Neural cell (in vitro differentiated cells): ENCODE results near the gene TRIM40. TPM values are rescaled to one million over a fixed set of nuclear protein-coding genes. Genes with fewer than 3 reads are reported as not detected.

Experiments
- H2AFZ ChIP-seq: fragments of 200-600, 300-800 bp; sonication (generic), shearing (Covaris generic); 2 replicates; pipeline ENCODE4 v1.6.0; 2014; ENCODE audit warnings: low read depth, mild to moderate bottlenecking, antibody characterized with exemption, low read length, moderate library complexity
- H3F3A ChIP-seq: fragments of 200-600 bp; shearing (Covaris generic); 2 replicates; pipeline ENCODE4 v1.6.1; 2016; ENCODE audit warnings: mild to moderate bottlenecking, moderate library complexity, mixed read lengths, antibody characterized with exemption, low read length; ENCODE audit not compliant: insufficient read depth, poor library complexity, severe bottlenecking
- H3K27ac ChIP-seq: fragments of 200-600, 300-800 bp; sonication (generic), shearing (Covaris generic); 2 replicates; pipeline ENCODE4 v1.5.1; 2014; ENCODE audit warnings: mild to moderate bottlenecking, low read length, moderate library complexity
- H3K27me3 ChIP-seq: fragments of 300-800, 200-600 bp; sonication (generic), shearing (Covaris generic); 2 replicates; pipeline ENCODE4 v1.6.0; 2014; ENCODE audit warnings: mild to moderate bottlenecking, low read depth, low read length, moderate library complexity; ENCODE audit not compliant: insufficient read depth
- H3K36me3 ChIP-seq: fragments of 300-800, 200-600 bp; sonication (generic), shearing (Covaris generic); 2 replicates; pipeline ENCODE4 v1.5.1; 2014; ENCODE audit warnings: mild to moderate bottlenecking, antibody characterized with exemption, low read length, moderate library complexity; ENCODE audit not compliant: insufficient read depth
- H3K4me2 ChIP-seq: fragments of 300-800, 200-600 bp; sonication (generic), shearing (Covaris generic); 2 replicates; pipeline ENCODE4 v1.6.0; 2014; ENCODE audit warnings: mild to moderate bottlenecking, low read length
- H3K4me3 ChIP-seq: fragments of 300-800, 200-600 bp; sonication (generic), shearing (Covaris generic); 2 replicates; pipeline ENCODE4 v1.5.1; 2014; ENCODE audit warnings: mild to moderate bottlenecking, low read length, moderate library complexity
- H3K79me2 ChIP-seq: fragments of 200-600 bp; shearing (Covaris generic); replicated peaks from 2 replicates; pipeline ENCODE4 v1.6.0; 2014; ENCODE audit warnings: mild to moderate bottlenecking, low read length, moderate library complexity; ENCODE audit not compliant: insufficient read depth
- H3K9ac ChIP-seq: fragments of 300-800, 200-600 bp; sonication (generic), shearing (Covaris generic); 2 replicates; pipeline ENCODE4 v1.6.1; 2016; ENCODE audit warnings: mild to moderate bottlenecking, low read length, mixed read lengths
- H3K9me2 ChIP-seq: fragments of 200-600 bp; shearing (Covaris generic); 2 replicates; pipeline ENCODE4 v1.6.1; 2016; ENCODE audit warnings: mild to moderate bottlenecking, low read length, mixed read lengths; ENCODE audit not compliant: insufficient read depth
- H3K9me3 ChIP-seq: fragments of 200-600, 300-800 bp; sonication (generic), shearing (Covaris generic); 2 replicates; pipeline ENCODE4 v1.6.1; 2016; ENCODE audit warnings: mild to moderate bottlenecking, mixed run types, low read length, moderate library complexity, mixed read lengths
- H4K20me1 ChIP-seq: fragments of 200-600 bp; shearing (Covaris generic); 2 replicates; pipeline ENCODE4 v1.6.1; 2016; ENCODE audit warnings: mild to moderate bottlenecking, mixed run types; ENCODE audit not compliant: insufficient read depth
- EP300 ChIP-seq: fragments of 450-650 bp; conservative IDR thresholded peaks from 2 replicates; pipeline ENCODE4 v1.6.1; 2014; ENCODE audit warnings: antibody characterized with exemption, mild to moderate bottlenecking, moderate library complexity; ENCODE audit not compliant: poor library complexity, severe bottlenecking
- EZH2 ChIP-seq: fragments of 200-600, 300-800 bp; shearing (Covaris generic), sonication (generic); IDR thresholded peaks from 2 replicates; pipeline ENCODE4 v1.6.1; 2014; ENCODE audit warnings: antibody characterized with exemption, low read length, borderline replicate concordance, mild to moderate bottlenecking; ENCODE audit not compliant: insufficient read depth, poor library complexity, severe bottlenecking
- MXI1 ChIP-seq: fragments of 450-650 bp; conservative IDR thresholded peaks from 2 replicates; pipeline ENCODE4 v1.6.1; 2014; ENCODE audit warnings: antibody characterized with exemption, mild to moderate bottlenecking; ENCODE audit not compliant: poor library complexity, severe bottlenecking
- POLR2AphosphoS5 ChIP-seq: IDR thresholded peaks from 2 replicates; pipeline ENCODE4 v1.6.1; 2012
- RAD21 ChIP-seq: fragments of 450-650 bp; conservative IDR thresholded peaks from 2 replicates; pipeline ENCODE4 v1.6.1; 2014; ENCODE audit warnings: antibody characterized with exemption, mild to moderate bottlenecking, moderate library complexity
- SMC3 ChIP-seq: fragments of 450-650 bp; conservative IDR thresholded peaks from 2 replicates; pipeline ENCODE4 v1.6.1; 2014; ENCODE audit warnings: antibody characterized with exemption, mild to moderate bottlenecking, moderate library complexity; ENCODE audit not compliant: poor library complexity
- TAF1 ChIP-seq: IDR thresholded peaks from 2 replicates; pipeline ENCODE4 v1.6.1; 2012; ENCODE audit warnings: low read depth
- polyA plus RNA-seq: library from polyadenylated mRNA; depleted of rRNA; stranded (reverse); fragments of >200 nt; gene quantifications from 2 replicates; pipeline ENCODE4 v1.2.3, GENCODE V29; 2014
- TF ChIP-seq, protein P1 (sequence below): fragments of 450-650 bp; IDR thresholded peaks from 2 replicates; pipeline ENCODE4 v1.5.1; 2014; ENCODE audit warnings: antibody characterized with exemption, mild to moderate bottlenecking, moderate library complexity; ENCODE audit not compliant: poor library complexity, severe bottlenecking
- TF ChIP-seq, protein P2 (sequence below): IDR thresholded peaks from 2 replicates; pipeline ENCODE4 v1.6.1; 2012; ENCODE audit warnings: borderline replicate concordance

Gene TRIM40
- polyA plus RNA-seq, 1 donor from 2014 or later, result not detected

DNA sequence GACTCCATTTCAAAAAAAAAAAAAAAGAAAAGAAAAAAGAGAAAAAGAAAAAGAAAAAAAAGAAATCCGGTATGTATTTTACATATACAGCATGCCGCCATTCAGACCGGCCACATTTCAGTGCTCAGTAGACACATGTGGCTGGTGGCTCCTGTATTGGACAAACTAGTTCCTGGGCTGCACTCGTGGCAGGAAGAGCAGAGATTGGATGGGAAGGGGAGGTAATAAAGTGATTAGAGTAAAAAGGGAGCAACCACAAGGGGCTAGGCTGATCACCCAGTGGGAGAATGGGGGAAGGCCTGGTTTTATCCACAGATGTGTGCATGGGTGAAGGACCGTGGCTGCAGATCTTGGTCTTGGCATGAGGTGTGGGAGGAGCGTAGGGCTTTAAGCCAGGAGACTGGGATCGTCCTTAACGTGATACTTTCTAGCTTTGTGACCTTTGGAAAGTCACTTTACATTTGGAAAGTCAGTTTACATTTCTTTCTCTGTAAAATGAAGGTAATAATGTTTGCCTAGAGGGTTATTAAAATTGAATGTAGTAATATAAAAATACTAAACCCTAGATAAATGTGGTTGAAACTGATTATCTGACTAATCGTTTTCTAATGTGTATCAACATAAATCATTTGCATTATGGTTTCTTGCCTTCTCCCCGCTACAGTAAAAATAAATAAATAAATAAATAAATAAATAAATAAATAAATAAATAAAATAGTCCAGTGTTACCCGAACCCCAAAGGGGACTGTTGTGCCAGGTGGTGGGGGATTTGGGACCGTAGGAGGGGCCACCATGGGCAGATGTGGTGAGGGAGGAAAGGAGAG lies 26.5 kb downstream of the TRIM40 start:
- H3F3A ChIP-seq, result no peaks in the 10 kb centered on the region
- no peak overlapping the region for H3K9ac ChIP-seq
- no peaks in the 10 kb centered on the region for H3K27me3 ChIP-seq
- no peak overlapping the region for H3K4me3 ChIP-seq
- no peak overlapping the region for H2AFZ ChIP-seq
- no peaks in the 10 kb centered on the region for H3K9me2 ChIP-seq
- H3K79me2 ChIP-seq, result no peaks in the 10 kb centered on the region
- no peak overlapping the region for H3K27ac ChIP-seq
- no peak overlapping the region for H3K4me2 ChIP-seq
- H3K9me3 ChIP-seq, result no peaks in the 10 kb centered on the region
- TF ChIP-seq MXI1 (no peak), TAF1 (no peak), POLR2AphosphoS5 (no peak), RAD21 (no peak), SMC3 (no peak), EZH2 (no peak), EP300 (no peak)
- TF ChIP-seq, protein P1, sequence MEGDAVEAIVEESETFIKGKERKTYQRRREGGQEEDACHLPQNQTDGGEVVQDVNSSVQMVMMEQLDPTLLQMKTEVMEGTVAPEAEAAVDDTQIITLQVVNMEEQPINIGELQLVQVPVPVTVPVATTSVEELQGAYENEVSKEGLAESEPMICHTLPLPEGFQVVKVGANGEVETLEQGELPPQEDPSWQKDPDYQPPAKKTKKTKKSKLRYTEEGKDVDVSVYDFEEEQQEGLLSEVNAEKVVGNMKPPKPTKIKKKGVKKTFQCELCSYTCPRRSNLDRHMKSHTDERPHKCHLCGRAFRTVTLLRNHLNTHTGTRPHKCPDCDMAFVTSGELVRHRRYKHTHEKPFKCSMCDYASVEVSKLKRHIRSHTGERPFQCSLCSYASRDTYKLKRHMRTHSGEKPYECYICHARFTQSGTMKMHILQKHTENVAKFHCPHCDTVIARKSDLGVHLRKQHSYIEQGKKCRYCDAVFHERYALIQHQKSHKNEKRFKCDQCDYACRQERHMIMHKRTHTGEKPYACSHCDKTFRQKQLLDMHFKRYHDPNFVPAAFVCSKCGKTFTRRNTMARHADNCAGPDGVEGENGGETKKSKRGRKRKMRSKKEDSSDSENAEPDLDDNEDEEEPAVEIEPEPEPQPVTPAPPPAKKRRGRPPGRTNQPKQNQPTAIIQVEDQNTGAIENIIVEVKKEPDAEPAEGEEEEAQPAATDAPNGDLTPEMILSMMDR, result no peak
- TF ChIP-seq, protein P2, sequence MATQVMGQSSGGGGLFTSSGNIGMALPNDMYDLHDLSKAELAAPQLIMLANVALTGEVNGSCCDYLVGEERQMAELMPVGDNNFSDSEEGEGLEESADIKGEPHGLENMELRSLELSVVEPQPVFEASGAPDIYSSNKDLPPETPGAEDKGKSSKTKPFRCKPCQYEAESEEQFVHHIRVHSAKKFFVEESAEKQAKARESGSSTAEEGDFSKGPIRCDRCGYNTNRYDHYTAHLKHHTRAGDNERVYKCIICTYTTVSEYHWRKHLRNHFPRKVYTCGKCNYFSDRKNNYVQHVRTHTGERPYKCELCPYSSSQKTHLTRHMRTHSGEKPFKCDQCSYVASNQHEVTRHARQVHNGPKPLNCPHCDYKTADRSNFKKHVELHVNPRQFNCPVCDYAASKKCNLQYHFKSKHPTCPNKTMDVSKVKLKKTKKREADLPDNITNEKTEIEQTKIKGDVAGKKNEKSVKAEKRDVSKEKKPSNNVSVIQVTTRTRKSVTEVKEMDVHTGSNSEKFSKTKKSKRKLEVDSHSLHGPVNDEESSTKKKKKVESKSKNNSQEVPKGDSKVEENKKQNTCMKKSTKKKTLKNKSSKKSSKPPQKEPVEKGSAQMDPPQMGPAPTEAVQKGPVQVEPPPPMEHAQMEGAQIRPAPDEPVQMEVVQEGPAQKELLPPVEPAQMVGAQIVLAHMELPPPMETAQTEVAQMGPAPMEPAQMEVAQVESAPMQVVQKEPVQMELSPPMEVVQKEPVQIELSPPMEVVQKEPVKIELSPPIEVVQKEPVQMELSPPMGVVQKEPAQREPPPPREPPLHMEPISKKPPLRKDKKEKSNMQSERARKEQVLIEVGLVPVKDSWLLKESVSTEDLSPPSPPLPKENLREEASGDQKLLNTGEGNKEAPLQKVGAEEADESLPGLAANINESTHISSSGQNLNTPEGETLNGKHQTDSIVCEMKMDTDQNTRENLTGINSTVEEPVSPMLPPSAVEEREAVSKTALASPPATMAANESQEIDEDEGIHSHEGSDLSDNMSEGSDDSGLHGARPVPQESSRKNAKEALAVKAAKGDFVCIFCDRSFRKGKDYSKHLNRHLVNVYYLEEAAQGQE, result no peak
- H4K20me1 ChIP-seq, result no peaks in the 10 kb centered on the region
- no peaks in the 10 kb centered on the region for H3K36me3 ChIP-seq

DNA sequence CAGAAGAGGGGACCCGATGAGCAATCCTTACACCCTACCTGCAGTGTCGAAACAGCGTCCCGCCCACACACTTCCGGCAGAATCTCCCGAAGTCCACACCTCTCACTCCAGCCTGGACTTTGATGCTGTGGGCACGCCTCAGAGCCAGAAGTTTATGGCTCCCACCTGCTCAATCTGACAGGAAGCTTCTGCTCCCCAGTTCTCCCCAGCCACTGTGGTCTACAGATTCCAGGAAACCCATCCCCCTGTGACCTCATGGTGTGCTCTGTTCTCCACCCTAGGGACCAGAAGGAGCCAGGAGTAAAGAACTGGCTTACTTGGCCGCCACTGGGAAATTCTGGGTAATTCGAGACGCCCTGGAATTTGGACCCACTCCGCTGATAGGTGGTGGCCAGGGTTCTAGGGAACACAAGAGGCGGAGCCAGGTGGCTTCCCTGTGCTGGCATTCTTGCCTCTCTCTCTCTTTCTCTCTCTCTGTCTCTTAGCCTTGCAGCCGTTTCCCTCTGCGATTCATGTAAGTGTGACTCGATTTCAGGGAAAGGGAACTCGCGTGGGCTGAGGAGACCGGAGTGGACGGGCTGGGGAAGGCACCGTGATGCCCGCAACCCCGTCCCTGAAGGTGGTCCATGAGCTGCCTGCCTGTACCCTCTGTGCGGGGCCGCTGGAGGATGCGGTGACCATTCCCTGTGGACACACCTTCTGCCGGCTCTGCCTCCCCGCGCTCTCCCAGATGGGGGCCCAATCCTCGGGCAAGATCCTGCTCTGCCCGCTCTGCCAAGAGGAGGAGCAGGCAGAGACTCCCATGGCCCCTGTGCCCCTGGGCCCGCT lies 27.4 kb downstream of the TRIM40 start, which contains the start of gene TRIM15:
Gene TRIM15 (plus strand): TSS at position 457 of the 828 bp plus-strand sequence. CDS start 139 bp downstream, at position 596.
- Histone ChIP-seq H3K36me3 (no peaks in the 10 kb centered on the region), H3K79me2 (no peaks in the 10 kb centered on the region), H4K20me1 (no peaks in the 10 kb centered on the region), H2AFZ (no peak within 1 kb of the TSS), H3F3A (no peaks in the 10 kb centered on the region), H3K4me3 (no peak within 1 kb of the TSS), H3K9me2 (no peaks in the 10 kb centered on the region), H3K9ac (no peak within 1 kb of the TSS), H3K27ac (no peak within 1 kb of the TSS), H3K9me3 (no peaks in the 10 kb centered on the region), H3K27me3 (no peaks in the 10 kb centered on the region), H3K4me2 (no peak within 1 kb of the TSS)
- TF ChIP-seq MXI1, result no peak
- no peak for TF ChIP-seq SMC3
